ENCODE measurements around the gene MUC21.

MUC21 gene

DNA sequence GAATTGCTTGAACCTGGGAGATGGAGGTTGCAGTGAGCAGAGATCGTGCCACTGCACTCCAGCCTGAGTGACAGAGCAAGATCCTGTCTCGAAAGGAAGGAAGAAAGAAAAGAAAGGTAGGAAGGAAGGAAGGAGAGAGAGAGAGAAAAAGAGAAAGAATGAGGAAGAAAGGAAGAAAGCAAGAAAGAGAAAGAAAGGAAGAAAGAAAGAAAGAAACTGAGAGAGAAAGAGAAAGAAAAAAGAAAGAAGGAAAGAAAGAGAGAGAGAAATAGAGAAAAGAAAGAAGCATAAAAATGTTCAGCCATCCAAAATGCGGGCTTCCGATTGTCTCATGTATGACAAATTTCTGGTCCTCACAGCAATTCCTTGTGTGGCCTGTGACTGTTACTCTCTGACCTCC lies 49.6 kb downstream of the MUC21 start:
- H3K4me3 Mint-ChIP-seq: no peak overlapping the region
- H3K36me3 Mint-ChIP-seq (ENCODE audit: low read depth): no peaks in the 10 kb centered on the region
- H3K27ac Mint-ChIP-seq: peak overlapping the region; percentile 9
- TF ChIP-seq, protein P1, sequence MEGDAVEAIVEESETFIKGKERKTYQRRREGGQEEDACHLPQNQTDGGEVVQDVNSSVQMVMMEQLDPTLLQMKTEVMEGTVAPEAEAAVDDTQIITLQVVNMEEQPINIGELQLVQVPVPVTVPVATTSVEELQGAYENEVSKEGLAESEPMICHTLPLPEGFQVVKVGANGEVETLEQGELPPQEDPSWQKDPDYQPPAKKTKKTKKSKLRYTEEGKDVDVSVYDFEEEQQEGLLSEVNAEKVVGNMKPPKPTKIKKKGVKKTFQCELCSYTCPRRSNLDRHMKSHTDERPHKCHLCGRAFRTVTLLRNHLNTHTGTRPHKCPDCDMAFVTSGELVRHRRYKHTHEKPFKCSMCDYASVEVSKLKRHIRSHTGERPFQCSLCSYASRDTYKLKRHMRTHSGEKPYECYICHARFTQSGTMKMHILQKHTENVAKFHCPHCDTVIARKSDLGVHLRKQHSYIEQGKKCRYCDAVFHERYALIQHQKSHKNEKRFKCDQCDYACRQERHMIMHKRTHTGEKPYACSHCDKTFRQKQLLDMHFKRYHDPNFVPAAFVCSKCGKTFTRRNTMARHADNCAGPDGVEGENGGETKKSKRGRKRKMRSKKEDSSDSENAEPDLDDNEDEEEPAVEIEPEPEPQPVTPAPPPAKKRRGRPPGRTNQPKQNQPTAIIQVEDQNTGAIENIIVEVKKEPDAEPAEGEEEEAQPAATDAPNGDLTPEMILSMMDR (IDR thresholded peaks at IDR 0.05): no peak
- DNase-seq: no peak
- peaks cover 17% of the 10 kb centered on the region for H3K4me1 Mint-ChIP-seq
- H3K27me3 Mint-ChIP-seq (ENCODE audit: low read depth, poor library complexity): peaks cover 35% of the 10 kb centered on the region
- H3K9me3 Mint-ChIP-seq: peaks cover 7% of the 10 kb centered on the region

DNA sequence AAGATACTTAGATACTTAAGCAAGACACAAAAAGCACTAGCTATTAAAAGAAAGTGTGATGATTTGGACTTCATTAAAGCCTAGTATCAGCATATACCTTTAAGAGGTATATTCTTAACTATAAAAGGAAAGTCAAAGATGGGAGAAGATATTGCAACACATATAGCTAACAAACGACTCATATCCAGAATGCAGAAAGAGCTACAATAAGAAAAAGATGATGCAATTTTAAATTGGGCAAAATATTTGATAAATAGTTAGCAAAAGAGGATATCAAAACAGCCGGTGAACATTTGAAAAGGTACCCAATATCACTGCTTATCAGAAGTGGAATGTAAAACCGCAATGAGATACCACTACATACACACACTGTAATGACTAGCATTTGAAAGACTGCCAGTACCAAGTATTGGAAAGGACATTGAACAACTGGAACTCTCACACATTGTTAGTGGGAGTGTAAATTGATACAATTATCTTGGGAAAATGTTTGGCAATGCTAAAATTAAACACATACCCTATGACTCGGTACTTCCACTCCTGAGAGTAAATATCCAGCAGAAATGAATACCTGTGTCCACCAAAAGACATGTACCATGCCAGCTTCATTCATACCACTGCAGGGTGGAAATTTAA lies 52.5 kb downstream of the MUC21 start:
- peaks cover 23% of the 10 kb centered on the region for H3K4me1 Mint-ChIP-seq
- no peak overlapping the region for H3K4me3 Mint-ChIP-seq
- DNase-seq: no peak
- H3K27ac Mint-ChIP-seq: no peak overlapping the region
- TF ChIP-seq, protein P1 (IDR thresholded peaks at IDR 0.05): no peak
- H3K27me3 Mint-ChIP-seq (ENCODE audit: low read depth, poor library complexity): peaks cover 22% of the 10 kb centered on the region
- no peaks in the 10 kb centered on the region for H3K36me3 Mint-ChIP-seq (ENCODE audit: low read depth)
- no peaks in the 10 kb centered on the region for H3K9me3 Mint-ChIP-seq

DNA sequence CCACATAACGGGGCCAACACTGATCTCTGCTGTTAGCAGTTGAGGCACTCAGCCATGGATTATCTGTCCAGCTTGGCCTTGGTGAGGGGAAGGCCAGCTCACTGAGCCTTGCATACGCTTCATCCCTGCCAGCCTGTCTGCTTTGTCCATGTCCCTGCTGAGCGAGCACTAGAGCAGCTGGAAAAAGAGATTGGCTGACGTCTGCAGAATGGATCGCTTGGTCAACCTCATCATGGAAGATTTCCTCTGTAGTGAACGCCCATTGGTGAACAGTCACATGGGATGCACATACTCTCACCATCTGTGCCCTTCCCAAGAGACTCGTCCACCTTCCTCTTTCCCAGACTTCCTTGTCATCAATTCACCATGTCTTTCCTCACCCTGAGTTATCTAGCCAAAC lies 53.7 kb downstream of the MUC21 start:
- no peak overlapping the region for H3K27ac Mint-ChIP-seq
- peaks cover 16% of the 10 kb centered on the region for H3K27me3 Mint-ChIP-seq (ENCODE audit: low read depth, poor library complexity)
- no peaks in the 10 kb centered on the region for H3K9me3 Mint-ChIP-seq
- H3K4me1 Mint-ChIP-seq: peaks cover 29% of the 10 kb centered on the region
- DNase-seq: no peak
- TF ChIP-seq, protein P1 (IDR thresholded peaks at IDR 0.05): no peak
- H3K4me3 Mint-ChIP-seq: no peak overlapping the region
- H3K36me3 Mint-ChIP-seq (ENCODE audit: low read depth): no peaks in the 10 kb centered on the region

DNA sequence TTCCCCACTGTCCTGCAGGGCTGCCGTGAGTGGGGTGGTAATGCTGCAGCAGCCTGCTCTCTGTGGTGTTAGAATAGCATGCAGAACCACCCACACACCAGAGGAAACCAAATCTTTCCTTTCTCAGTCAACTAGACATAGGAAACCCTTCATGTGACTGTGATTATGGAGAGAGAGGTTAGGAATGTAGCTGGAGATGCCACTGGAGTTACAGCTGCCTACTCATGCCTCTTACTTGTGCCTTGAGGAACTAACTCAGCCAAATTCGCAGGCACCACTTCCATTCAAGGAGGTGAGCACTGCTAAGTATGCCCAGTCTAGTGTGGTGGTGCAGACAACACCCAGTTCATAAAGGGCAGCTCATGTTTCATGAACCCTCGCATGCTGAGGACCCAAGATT lies 54.2 kb downstream of the MUC21 start:
- DNase-seq: no peak
- H3K36me3 Mint-ChIP-seq (ENCODE audit: low read depth): no peaks in the 10 kb centered on the region
- H3K27me3 Mint-ChIP-seq (ENCODE audit: low read depth, poor library complexity): peaks cover 18% of the 10 kb centered on the region
- no peak overlapping the region for H3K27ac Mint-ChIP-seq
- no peaks in the 10 kb centered on the region for H3K9me3 Mint-ChIP-seq
- TF ChIP-seq, protein P1 (IDR thresholded peaks at IDR 0.05): no peak
- peaks cover 29% of the 10 kb centered on the region for H3K4me1 Mint-ChIP-seq
- no peak overlapping the region for H3K4me3 Mint-ChIP-seq

DNA sequence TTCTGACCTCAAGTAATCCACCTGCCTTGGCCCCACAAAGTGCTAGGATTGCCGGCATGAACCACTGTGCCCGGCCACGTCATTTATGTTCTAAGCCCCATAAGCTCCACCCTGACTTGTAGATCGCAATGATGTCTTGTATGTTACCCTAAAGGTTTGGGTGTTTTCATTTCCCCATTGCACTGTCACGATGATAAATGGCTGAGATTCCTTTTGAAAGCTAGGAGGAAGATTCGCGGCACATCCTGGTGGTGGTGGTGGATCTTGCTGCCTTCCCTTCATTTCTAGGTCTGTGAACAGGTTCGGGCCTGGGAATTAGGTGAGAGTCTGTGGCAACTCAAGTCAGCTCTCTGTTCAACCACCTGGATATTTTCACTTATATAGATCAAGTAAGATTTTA lies 55.0 kb downstream of the MUC21 start:
- Mint-ChIP-seq H3K9me3 (no peaks in the 10 kb centered on the region), H3K27ac (no peak overlapping the region), H3K4me3 (no peak overlapping the region), H3K27me3 (ENCODE audit: low read depth, poor library complexity) (peaks cover 16% of the 10 kb centered on the region), H3K36me3 (ENCODE audit: low read depth) (no peaks in the 10 kb centered on the region), H3K4me1 (peaks cover 29% of the 10 kb centered on the region)
- TF ChIP-seq, protein P1 (IDR thresholded peaks at IDR 0.05): no peak
- DNase-seq: no peak

Measured in nephron progenitor cell (in vitro differentiated cells).